Activated effector memory CD4-positive, alpha-beta T cell treated with Interleukin-2 at 50 U/mL for 16 hours (primary cell): ENCODE measurements around the gene NANOS2.

Experiments
- DNase-seq: peaks from one replicate; pipeline ENCODE4 v3.0.0-alpha.2; 2020

Gene NANOS2

GRCh38 chr19:45913874-45914830 is at the start of gene NANOS2:
Gene NANOS2, minus strand, starts transcription at chr19:45914778. Its CDS starts 85 bp downstream, at chr19:45914693.
- DNase-seq, result no peak

DNA sequence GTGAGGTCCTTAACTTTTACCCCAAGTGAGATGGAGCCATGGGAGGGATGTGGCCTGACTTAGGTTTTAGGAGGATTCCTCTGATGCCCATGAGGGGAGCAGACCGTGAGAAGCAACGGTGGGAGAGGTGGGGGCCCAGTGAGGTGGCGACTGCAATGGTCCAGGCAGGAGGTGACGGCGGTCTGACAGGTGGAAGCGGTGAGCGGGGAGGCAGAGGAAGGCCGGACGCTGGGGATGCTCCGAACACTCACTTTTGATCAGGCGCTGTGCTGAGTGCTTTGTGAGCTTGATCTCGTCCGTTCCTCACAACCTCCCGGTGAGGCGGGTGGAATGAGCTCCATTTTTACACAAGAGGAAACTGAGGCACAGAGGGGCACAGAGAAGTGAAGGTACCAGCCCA is 47.4 kb upstream of the NANOS2 start:
- no peak for DNase-seq

DNA sequence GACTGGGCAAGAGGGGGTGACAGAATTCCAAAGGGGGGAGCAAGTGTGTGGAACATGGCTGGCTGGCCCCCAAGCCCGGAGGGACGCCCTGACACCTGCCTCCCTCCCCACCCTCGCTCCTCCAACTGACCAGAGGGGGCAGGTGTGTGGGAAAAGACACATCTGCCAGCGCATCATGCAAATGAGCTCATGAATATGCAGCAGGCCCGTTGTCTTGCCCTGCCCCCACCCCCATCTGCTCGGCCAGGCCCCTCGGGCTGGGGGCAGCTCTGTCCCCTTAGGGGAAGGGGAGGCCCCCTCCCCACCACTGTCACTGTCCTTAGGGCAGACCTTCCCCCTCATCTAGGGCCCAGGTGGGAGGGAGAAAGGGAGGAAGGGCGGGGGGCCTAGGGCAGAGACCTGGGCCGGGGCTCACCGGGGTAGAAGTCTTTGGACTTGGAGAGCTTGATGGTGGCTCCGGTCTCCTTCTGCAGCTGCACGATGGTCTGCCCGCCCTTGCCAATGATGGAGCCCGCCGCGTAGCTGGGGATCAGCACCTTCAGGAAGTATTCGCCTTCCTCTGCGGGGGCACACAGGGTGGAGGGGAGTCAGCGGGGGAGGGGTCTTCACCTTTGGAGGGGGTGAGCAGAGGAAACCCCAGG is 46.1 kb upstream of the NANOS2 start:
- no peak for DNase-seq

GRCh38 chr19:45959517-45960025 is 45.0 kb upstream of the NANOS2 start:
- no peak for DNase-seq

DNA sequence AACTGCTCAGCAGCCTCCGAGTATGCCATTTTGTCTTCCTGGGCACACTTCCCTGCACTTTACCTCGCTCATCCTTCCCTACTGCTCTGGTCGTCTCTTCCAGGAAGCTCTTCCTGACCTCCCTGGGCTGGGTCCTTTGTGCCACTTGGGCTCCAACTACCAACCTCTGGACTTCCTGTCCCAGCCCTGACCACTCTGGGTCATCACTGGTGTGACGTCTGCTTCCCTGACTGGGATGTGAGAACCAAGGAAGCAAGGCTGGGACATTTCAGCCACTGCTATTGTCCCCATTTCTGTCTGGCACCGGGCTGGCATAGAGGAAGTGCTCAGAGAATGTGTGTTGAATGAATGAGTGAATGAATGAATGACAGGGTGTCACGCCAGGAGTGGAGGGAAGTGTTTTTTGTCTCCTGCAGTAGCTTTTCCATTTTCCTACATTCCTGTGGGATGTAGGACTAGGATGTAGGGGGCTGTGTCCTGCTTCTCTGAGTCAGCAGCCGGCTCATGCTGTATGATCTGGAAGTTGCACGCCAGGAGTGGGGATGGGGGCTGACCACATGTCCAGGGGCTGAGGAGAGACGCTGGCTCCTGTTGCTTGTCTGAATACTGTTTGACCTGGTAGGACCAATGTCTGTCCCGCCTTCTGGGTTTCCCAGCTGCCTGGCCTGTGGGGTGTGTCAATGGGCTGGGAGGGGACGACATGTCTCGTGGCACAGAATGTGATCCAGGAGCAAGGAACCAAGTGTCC is 44.4 kb upstream of the NANOS2 start:
- no peak for DNase-seq

DNA sequence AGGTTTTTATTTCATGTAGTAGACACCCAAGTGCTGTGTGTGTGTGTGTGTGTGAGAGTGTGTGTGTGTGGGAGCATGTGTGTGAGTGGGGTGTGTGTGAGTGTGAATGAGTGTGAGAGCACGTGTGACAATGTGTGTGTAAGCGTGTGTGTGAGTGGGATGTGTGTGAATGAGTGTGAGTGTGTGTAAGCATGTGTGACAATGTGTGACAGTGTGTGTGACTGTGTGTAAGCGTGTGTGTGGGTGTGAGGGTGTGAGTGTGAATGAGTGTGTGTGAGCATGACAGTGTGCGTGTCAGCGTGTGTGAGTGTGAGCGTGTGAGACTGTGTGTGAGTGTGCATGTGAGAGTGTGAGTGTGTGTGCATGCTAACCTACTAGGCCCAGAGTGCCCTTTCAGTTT is 43.7 kb upstream of the NANOS2 start:
- DNase-seq, result no peak

- DNase-seq, result no peak
Observed at GRCh38 chr19:45955905-45956608, 41.5 kb upstream of the NANOS2 start.

- DNase-seq, result no peak
Observed at GRCh38 chr19:45954156-45954555, 39.6 kb upstream of the NANOS2 start.

DNA sequence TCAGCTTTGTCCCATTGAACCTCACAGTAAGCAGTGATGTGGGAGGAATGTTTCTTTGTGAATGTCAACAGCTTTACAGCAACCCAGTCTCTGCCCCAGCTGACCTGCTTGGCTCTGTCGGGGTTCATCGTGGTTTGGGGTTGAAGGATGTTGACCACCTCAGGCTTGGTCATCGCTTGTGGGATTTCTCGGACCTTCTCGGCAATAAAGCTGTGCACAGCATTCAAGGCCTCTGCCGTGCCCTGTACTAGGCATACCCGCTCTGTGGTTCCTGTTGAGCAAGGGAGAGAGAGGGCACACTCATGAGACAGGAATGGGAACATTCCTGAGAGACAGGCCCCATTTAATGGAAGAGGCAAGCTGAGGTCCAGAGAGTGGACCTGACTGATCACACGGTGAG is 39.1 kb upstream of the NANOS2 start:
- no peak for DNase-seq

DNA sequence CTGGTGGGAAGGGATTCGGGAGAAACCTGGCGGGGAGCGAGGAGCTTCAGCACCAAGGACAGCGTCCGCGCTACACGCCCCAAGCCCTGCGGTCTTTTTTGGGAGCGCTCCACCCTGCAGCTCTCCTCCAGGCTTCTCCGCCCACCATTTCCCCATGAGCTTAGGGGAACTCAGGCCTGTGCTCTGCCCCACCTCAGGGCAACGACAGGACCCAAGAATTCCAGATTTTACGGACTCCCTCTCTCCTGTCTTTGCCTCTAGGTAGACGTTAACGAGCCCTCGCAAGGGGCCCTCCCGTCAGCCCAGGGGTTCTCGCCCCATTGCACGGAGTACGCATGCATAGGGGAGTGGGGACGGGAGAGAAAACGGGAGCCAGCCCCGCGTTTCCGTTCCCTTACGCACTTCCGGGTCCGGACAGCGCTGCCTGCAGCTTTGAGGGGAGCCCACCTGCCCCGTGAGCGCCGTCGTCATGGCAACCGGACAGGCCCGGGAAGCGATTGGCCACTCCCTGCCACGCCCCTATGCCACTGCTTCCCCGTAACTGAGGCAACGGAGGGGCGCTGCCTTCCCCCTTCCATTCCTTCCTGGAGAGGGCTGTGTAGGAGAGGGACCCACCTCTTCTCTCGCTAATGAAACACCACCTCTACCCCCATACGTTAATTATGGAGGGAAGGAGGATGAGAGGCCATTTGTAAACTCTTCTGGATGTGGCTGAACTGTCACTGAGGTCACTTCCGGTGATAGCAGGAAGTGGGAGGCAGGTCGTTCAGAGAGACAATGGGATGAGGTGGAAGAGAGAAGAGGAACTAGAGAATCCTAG is 38.3 kb upstream of the NANOS2 start:
- DNase-seq, result no peak

GRCh38 chr19:45952341-45952685 is 37.7 kb upstream of the NANOS2 start:
- no peak for DNase-seq

- no peak for DNase-seq
Observed at GRCh38 chr19:45947926-45948325, 33.3 kb upstream of the NANOS2 start.

GRCh38 chr19:45940515-45940805 is 25.9 kb upstream of the NANOS2 start:
- no peak for DNase-seq

DNA sequence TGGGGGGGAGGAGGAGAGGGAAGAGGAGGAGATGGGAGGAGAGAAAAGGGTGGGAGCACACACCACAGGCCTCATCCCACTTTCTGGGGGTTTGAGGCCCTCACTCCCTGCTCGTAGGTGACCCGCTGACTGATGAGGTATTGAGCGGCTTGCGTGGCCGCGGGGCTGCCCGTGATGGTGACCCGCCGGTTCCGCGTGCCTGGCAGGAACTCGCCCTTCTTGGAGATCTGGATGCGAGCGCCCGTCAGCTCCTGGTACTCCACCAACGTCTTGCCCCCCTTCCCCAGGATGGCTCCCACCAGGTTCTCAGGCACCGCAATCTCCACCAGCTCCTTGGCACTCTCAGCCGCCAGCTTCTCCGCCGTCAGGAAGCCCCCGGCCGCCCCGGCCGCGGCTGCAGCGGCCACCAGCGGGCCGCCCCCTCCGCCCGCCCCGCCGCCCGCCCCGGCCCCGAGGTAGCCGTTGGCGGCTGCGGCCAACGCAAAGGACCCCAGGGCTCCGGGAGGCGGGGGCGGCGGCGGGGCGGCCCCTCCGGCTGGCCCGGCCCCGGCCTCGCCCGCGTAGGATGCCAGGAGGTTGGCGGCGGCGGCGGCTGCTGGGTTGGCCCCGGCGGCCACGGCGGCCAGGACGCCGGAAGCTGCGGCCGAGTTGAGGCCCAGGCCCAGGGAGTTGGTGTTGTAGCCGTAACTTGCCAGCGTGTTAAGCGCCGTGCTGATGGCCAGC is 25.4 kb upstream of the NANOS2 start:
- no peak for DNase-seq

DNA sequence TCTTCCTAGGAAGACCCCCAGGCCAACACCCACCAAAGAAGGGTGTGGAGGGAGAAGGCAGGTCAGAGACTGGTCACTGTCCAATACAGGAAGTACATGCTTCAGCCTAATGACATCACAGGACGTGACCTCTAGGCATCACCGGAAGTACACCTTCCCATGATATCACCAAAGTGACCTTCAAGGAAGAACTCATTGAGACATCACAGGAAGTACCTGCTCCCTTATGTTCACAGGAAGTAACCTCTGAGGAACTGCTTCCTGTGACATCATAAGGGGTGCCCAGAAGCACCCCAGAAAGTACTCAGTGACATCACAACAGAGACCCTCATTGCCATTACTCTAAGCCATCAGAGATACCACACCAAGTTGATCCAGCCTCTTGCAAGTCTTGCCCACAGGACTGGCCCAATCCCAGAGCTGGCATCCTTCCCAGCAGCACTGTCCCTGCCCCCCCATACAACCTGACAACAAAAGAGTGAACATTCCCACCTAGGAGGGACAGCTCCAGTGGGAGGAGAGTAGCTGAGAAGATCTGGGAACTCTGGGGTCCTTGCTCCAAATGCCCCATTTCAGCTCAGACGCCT is 24.2 kb upstream of the NANOS2 start:
- DNase-seq, result no peak

DNA sequence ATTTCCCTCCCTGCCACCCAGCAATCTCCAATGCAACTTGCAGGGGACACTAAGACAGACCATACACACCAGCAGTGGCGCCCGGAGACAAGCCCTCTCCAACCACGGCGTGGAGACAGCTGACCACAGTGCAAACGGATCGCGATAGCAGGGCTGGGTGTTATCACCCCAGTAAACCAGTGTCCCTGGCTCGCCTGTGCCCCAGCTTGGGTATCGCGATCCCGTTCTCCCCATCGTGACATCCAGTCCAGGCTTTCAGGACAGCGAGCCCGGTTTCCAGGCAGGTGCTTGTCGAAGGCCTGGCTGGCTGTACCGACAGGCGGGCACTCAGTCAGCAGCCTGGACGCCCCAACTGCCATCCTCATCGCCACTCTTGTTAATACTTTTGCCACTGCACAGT is 20.7 kb upstream of the NANOS2 start:
- DNase-seq, result no peak

DNA sequence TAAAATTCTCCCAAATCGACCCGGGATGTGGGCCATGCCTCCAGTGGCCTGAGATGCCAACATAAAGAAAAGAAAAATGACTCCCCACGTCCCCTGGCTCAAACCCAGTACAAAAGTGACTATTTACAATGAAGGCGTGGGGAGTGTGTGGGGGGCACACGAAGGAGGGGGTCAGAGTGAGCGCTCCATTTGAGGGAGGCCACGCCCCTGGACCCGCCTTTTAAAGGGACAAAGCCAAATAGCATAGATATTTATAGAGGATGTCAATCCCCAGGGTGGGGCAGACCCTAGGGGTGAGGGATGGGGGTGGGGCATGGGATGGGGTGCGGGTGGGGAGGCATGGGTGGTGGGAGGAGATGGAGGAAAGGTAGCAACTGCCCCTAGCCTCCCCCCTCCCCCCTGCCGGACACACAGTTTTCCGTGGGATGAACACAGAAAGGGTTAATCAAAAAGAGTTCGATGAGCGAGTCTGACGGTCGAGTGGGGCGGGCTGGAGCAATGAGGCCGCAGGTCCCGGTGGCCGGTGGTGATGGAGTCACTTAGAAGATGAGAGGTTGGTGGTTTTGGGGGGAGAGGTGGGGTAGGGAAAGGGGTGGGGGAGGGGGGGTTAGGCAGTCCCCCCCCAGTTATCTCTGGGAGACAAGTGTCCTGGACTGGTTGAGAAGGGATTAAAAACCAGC is 20.1 kb upstream of the NANOS2 start:
- no peak for DNase-seq

GRCh38 chr19:45933759-45934158 is 19.2 kb upstream of the NANOS2 start:
- no peak for DNase-seq

GRCh38 chr19:45931055-45931454 is 16.5 kb upstream of the NANOS2 start:
- DNase-seq, result no peak

DNA sequence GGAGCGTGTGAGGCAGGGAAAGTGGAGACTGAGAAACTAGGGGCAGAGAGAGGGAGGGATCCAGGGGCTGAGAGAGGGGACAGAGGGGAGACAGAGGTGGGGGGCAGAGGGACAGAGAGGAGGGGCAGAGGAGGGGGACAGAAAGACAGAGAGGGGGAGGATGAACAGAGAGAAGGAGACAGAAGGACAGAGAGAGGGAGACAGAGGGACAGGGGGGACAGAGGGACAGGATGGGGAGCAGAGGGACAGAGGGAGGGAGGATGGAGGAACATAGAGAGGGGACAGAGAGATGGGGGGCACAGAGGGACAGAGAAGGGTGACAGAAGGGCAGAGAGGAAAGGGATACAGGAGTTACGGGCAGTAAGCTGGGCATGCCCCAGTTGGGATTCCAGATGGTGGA is 14.7 kb upstream of the NANOS2 start:
- no peak for DNase-seq
